OCI-LY1 (cell line): ENCODE results near the gene GJA5.

Source experiments
- EZH2 ChIP-seq: fragments of 200-600 bp; sonication (generic), shearing (Covaris generic); IDR thresholded peaks from 2 replicates; pipeline ENCODE4 v1.8.0; 2017; ENCODE audit warnings: borderline replicate concordance, mixed run types, mild to moderate bottlenecking, antibody characterized with exemption, low read length, moderate library complexity, mixed read lengths
- TF ChIP-seq, protein P1 (sequence below): fragments of 200-600 bp; sonication (generic), shearing (Covaris generic); IDR thresholded peaks from 2 replicates; pipeline ENCODE4 v1.5.1; 2017; ENCODE audit warnings: mild to moderate bottlenecking, antibody characterized with exemption, low read length, moderate library complexity, mixed read lengths

- no peak for TF ChIP-seq EZH2
- TF ChIP-seq, protein P1, sequence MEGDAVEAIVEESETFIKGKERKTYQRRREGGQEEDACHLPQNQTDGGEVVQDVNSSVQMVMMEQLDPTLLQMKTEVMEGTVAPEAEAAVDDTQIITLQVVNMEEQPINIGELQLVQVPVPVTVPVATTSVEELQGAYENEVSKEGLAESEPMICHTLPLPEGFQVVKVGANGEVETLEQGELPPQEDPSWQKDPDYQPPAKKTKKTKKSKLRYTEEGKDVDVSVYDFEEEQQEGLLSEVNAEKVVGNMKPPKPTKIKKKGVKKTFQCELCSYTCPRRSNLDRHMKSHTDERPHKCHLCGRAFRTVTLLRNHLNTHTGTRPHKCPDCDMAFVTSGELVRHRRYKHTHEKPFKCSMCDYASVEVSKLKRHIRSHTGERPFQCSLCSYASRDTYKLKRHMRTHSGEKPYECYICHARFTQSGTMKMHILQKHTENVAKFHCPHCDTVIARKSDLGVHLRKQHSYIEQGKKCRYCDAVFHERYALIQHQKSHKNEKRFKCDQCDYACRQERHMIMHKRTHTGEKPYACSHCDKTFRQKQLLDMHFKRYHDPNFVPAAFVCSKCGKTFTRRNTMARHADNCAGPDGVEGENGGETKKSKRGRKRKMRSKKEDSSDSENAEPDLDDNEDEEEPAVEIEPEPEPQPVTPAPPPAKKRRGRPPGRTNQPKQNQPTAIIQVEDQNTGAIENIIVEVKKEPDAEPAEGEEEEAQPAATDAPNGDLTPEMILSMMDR = no peak
Observed at GRCh38 chr1:147809236-147809635, 48.8 kb upstream of the GJA5 start.
